WTC11 (cell line): Measurements from ENCODE around the gene STK39. TPM values are rescaled to one million over a fixed set of nuclear protein-coding genes. Genes with fewer than 3 reads are reported as not detected.
A peak's percentile ranks its signal among the peaks of the same experiment; 100 is the strongest.

Source experiments
- ATAC-seq: fragments of 200-7000 bp; cut with Tn5 transposase; 2 replicates; pipeline ENCODE4 v1.10.0; 2021; ENCODE audit warnings: mild to moderate bottlenecking, moderate library complexity
- CTCF ChIA-PET: fragments of 300-600 bp; sonication (Branson Sonifier 250); formaldehyde crosslinking; loops from one replicate; lab custom pipeline; 2021; ENCODE audit warnings: antibody characterized with exemption; lab: Charles Lee
- POLR2A ChIA-PET: fragments of 350-600 bp; sonication (Branson Sonifier 250); formaldehyde crosslinking; loops from one replicate; lab custom pipeline; 2021; ENCODE audit warnings: antibody characterized with exemption; lab: Charles Lee
- DNase-seq: peaks from one replicate; pipeline ENCODE4 v3.0.0; 2021; ENCODE audit warnings: low spot score
- H3K27ac Mint-ChIP-seq: 2 replicates; pipeline ENCODE4 v1.8.0; 2021; ENCODE audit warnings: mixed read lengths
- H3K27me3 Mint-ChIP-seq: 2 replicates; pipeline ENCODE4 v1.8.0; 2021; ENCODE audit warnings: low read depth, mild to moderate bottlenecking, moderate library complexity, mixed read lengths
- H3K36me3 Mint-ChIP-seq: 2 replicates; pipeline ENCODE4 v1.8.0; 2021; ENCODE audit warnings: mixed read lengths
- H3K4me1 Mint-ChIP-seq: 2 replicates; pipeline ENCODE4 v1.8.0; 2022; ENCODE audit warnings: mixed read lengths
- H3K4me3 Mint-ChIP-seq: 2 replicates; pipeline ENCODE4 v1.8.0; 2021; ENCODE audit warnings: mild to moderate bottlenecking, moderate library complexity, mixed read lengths
- H3K9me3 Mint-ChIP-seq: 2 replicates; pipeline ENCODE4 v1.8.0; 2021; ENCODE audit warnings: mixed read lengths
- AR ChIP-seq: fragments of 250-450 bp; sonication (Bioruptor Pico); IDR thresholded peaks from 2 replicates; pipeline ENCODE4 v1.9.0; 2021; ENCODE audit warnings: mild to moderate bottlenecking
- ERG ChIP-seq: fragments of 250-450 bp; sonication (Bioruptor Pico); IDR thresholded peaks from 2 replicates; pipeline ENCODE4 v1.8.0; 2021; ENCODE audit warnings: mild to moderate bottlenecking
- GABPB1 ChIP-seq: sonication (generic); formaldehyde crosslinking; IDR thresholded peaks from 2 replicates; pipeline ENCODE4 v1.8.1; 2023; ENCODE audit warnings: mild to moderate bottlenecking, missing genetic modification reagents
- IRF1 ChIP-seq: sonication (generic); formaldehyde crosslinking; IDR thresholded peaks from 2 replicates; pipeline ENCODE4 v1.8.0; 2023; ENCODE audit warnings: missing genetic modification reagents
- NR2C2 ChIP-seq: sonication (generic); formaldehyde crosslinking; IDR thresholded peaks from 2 replicates; pipeline ENCODE4 v1.8.0; 2022; ENCODE audit warnings: mild to moderate bottlenecking, missing genetic modification reagents
- TEAD1 ChIP-seq: sonication (generic); formaldehyde crosslinking; IDR thresholded peaks from 2 replicates; pipeline ENCODE4 v1.8.0; 2022; ENCODE audit warnings: mild to moderate bottlenecking, missing genetic modification reagents
- TP53 ChIP-seq: sonication (generic); formaldehyde crosslinking; IDR thresholded peaks from 2 replicates; pipeline ENCODE4 v1.8.1; 2023; ENCODE audit warnings: mild to moderate bottlenecking, missing genetic modification reagents
- USF2 ChIP-seq: sonication (generic); formaldehyde crosslinking; IDR thresholded peaks from 2 replicates; pipeline ENCODE4 v1.8.1; 2023; ENCODE audit warnings: mild to moderate bottlenecking, missing genetic modification reagents, moderate library complexity
- ZNF263 ChIP-seq: sonication (generic); formaldehyde crosslinking; IDR thresholded peaks from 2 replicates; pipeline ENCODE4 v1.8.1; 2022; ENCODE audit warnings: low read depth, mild to moderate bottlenecking, moderate library complexity, missing genetic modification reagents
- ZNF423 ChIP-seq: fragments of 250-450 bp; sonication (Bioruptor Pico); IDR thresholded peaks from 2 replicates; pipeline ENCODE4 v2.1.2; 2022; ENCODE audit warnings: mild to moderate bottlenecking, moderate library complexity
- total RNA-seq: library from RNA; stranded (reverse); gene quantifications from 3 replicates; pipeline ENCODE4 v1.2.3, GENCODE V29; 2021
- TF ChIP-seq, protein P1 (sequence below): fragments of 250-450 bp; sonication (Bioruptor Pico); IDR thresholded peaks from 2 replicates; pipeline ENCODE4 v1.9.0; 2021; ENCODE audit warnings: mild to moderate bottlenecking, borderline replicate concordance

STK39 gene
- total RNA-seq, 1 experiment from 2014 or later, result 20.5 TPM

DNA sequence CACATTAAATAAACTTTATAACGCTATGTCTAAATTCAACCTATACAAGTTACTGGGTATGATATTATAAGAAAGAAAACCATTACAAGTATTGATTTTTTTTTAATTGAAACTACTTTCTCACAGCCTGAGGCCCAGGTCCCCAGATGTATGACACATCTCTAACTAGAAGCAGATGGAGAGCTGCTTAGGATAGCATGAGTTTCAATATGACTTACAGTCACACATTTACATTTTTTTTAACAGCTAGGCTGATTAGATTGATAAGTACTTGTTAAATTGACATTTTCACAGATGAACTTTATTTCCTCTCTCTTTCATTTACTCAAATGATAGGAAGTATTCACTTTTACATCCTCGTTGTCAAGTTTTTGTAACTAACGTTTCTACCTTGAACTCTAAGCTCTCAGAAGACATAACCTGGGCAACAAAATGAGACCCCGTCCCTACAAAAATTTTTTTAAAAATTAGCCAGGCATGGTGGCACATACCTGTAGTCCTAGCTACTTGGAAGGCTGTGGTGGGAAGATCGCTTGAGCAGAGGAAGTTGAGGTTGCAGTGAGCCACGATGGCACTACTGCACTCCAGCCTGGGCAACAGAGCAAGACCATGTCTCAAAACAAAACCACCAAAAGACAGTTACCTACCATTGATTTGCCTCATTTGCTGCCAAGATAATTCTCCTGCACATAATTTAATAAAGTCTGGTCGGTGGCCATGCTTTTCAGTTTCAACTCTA, 52.4 kb downstream of the STK39 start:
- peaks cover 32% of the 10 kb centered on the region for H3K4me1 Mint-ChIP-seq
- ChIA-PET POLR2A (no interaction called here), CTCF (interaction anchor here (0.8 kb wide), 1 partner anchor 34 kb away, joined by 3 read pairs; no protein-coding TSS in a partner anchor)
- ATAC-seq, result no peak
- H3K36me3 Mint-ChIP-seq, result no peaks in the 10 kb centered on the region
- H3K27me3 Mint-ChIP-seq, result no peaks in the 10 kb centered on the region
- H3K9me3 Mint-ChIP-seq, result no peaks in the 10 kb centered on the region
- no peak overlapping the region for H3K4me3 Mint-ChIP-seq
- DNase-seq, result no peak
- no peak for TF ChIP-seq ERG
- TF ChIP-seq IRF1 (CRISPR knock-in tag), result no peak
- no peak for TF ChIP-seq AR (CRISPR knock-in tag)
- no peak for TF ChIP-seq TEAD1 (CRISPR knock-in tag)
- TF ChIP-seq ZNF423, result no peak
- TF ChIP-seq, all 79 proteins: peak for 0
- H3K27ac Mint-ChIP-seq, result no peak overlapping the region

DNA sequence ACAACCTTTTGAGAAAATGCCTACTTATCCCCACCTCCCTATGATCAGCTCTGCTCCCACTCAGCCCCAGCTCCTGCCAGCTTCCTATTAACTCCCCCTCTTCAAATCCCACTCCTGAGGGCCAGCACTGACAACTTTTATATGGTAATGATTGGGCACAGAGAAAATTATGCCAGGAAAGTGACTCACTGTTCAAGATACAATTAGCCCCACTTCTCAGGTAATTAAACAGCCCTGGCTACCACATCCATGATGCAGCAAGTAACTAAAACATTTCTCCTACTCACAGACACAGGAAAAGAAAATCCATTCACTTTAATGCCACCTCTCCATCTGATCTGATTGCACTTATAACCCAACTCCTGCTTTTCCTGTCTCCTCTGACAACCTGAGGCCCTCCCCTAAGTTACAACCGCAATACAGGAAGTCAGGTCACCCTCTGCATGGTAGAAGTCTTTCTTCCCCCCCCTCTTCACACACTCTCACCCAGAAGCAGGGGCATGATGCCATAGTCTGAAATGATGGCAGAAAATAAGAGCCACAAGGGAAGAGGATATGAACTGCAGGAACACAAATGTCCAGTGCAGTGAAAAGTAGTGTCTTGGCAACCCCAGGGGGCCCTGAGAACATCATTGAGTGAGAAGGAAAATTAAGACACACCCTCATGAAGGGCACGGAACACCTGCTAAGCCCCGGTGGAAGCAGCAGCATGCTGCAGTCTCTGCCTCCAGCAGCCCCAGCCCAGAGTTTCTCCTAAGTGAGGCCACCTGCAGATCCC, 54.4 kb downstream of the STK39 start:
- Mint-ChIP-seq H3K4me1 (peaks cover 35% of the 10 kb centered on the region), H3K36me3 (no peaks in the 10 kb centered on the region), H3K27ac (no peak overlapping the region), H3K9me3 (no peaks in the 10 kb centered on the region), H3K27me3 (no peaks in the 10 kb centered on the region), H3K4me3 (no peak overlapping the region)
- TF ChIP-seq ZNF263 (CRISPR knock-in tag) (no peak), GABPB1 (CRISPR knock-in tag) (peak; percentile 79)
- DNase-seq (no peak), ATAC-seq (peak; percentile 68)
- POLR2A ChIA-PET, result no interaction called here
- CTCF ChIA-PET, result interaction anchor here (1.1 to 1.2 kb wide), 2 partner anchors 11 to 14 kb away, joined by 3 to 5 read pairs; no protein-coding TSS in a partner anchor

GRCh38 chr2:168191955-168192785, 55.2 kb downstream of the STK39 start:
- Mint-ChIP-seq H3K36me3 (no peaks in the 10 kb centered on the region), H3K4me3 (no peak overlapping the region)
- CTCF ChIA-PET, result interaction anchor here (1.1 to 1.2 kb wide), 2 partner anchors 10 to 15 kb away, joined by 3 to 5 read pairs; no protein-coding TSS in a partner anchor
- no peak for ATAC-seq
- no peak for DNase-seq
- POLR2A ChIA-PET, result no interaction called here
- TF ChIP-seq TP53 (CRISPR knock-in tag) (no peak), NR2C2 (CRISPR knock-in tag) (no peak), USF2 (CRISPR knock-in tag) (no peak), GABPB1 (CRISPR knock-in tag) (peak; percentile 77)
- TF ChIP-seq, protein P1, sequence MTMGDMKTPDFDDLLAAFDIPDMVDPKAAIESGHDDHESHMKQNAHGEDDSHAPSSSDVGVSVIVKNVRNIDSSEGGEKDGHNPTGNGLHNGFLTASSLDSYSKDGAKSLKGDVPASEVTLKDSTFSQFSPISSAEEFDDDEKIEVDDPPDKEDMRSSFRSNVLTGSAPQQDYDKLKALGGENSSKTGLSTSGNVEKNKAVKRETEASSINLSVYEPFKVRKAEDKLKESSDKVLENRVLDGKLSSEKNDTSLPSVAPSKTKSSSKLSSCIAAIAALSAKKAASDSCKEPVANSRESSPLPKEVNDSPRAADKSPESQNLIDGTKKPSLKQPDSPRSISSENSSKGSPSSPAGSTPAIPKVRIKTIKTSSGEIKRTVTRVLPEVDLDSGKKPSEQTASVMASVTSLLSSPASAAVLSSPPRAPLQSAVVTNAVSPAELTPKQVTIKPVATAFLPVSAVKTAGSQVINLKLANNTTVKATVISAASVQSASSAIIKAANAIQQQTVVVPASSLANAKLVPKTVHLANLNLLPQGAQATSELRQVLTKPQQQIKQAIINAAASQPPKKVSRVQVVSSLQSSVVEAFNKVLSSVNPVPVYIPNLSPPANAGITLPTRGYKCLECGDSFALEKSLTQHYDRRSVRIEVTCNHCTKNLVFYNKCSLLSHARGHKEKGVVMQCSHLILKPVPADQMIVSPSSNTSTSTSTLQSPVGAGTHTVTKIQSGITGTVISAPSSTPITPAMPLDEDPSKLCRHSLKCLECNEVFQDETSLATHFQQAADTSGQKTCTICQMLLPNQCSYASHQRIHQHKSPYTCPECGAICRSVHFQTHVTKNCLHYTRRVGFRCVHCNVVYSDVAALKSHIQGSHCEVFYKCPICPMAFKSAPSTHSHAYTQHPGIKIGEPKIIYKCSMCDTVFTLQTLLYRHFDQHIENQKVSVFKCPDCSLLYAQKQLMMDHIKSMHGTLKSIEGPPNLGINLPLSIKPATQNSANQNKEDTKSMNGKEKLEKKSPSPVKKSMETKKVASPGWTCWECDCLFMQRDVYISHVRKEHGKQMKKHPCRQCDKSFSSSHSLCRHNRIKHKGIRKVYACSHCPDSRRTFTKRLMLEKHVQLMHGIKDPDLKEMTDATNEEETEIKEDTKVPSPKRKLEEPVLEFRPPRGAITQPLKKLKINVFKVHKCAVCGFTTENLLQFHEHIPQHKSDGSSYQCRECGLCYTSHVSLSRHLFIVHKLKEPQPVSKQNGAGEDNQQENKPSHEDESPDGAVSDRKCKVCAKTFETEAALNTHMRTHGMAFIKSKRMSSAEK (CRISPR knock-in tag), result no peak
- TF ChIP-seq, all 79 proteins: peak for 1
- Mint-ChIP-seq H3K27me3 (no peaks in the 10 kb centered on the region), H3K27ac (no peak overlapping the region), H3K9me3 (no peaks in the 10 kb centered on the region), H3K4me1 (peaks cover 35% of the 10 kb centered on the region)
